ENCODE data around the gene KLHDC10.

DNA sequence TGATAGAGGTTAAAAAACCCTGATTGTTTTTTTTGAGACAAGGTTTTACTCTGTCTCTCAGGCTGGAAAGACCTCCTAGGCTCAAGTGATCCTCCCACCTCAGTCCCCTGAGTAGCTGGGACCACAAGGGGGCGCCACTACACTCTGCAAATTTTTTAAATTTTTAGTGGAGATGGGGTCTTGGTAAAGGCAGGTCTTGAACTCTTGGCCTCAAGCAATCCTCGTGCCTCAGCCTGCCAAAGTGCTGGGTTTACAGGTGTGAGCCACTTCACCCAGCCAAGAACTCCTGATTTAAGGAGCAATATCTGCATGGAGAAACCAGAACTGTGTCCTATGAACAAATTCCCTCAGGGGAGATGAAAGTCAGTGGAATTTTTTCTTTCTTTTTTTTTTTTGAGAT, 7.3 kb upstream of the KLHDC10 start:
- TF ChIP-seq, protein P1, sequence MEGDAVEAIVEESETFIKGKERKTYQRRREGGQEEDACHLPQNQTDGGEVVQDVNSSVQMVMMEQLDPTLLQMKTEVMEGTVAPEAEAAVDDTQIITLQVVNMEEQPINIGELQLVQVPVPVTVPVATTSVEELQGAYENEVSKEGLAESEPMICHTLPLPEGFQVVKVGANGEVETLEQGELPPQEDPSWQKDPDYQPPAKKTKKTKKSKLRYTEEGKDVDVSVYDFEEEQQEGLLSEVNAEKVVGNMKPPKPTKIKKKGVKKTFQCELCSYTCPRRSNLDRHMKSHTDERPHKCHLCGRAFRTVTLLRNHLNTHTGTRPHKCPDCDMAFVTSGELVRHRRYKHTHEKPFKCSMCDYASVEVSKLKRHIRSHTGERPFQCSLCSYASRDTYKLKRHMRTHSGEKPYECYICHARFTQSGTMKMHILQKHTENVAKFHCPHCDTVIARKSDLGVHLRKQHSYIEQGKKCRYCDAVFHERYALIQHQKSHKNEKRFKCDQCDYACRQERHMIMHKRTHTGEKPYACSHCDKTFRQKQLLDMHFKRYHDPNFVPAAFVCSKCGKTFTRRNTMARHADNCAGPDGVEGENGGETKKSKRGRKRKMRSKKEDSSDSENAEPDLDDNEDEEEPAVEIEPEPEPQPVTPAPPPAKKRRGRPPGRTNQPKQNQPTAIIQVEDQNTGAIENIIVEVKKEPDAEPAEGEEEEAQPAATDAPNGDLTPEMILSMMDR (IDR thresholded peaks at IDR 0.05): peak; percentile 89
- no peak for TF ChIP-seq ZFX (IDR thresholded peaks at IDR 0.05; ENCODE audit: borderline replicate concordance)
